ENCODE measurements around the gene MADD.
"Not testable (repeated sequence)": the region's sequence is repeated elsewhere in the genome, so short reads cannot be mapped to it uniquely, and the experiment has no call there.

Gene MADD

GRCh38 chr11:47278058-47278457, 8.1 kb downstream of the MADD start:
- no peak for DNase-seq

- no peak for DNase-seq
These were observed 8.8 kb downstream of the MADD start for GRCh38 chr11:47278769-47279168.

- no peak for DNase-seq
These were observed 10.2 kb downstream of the MADD start for GRCh38 chr11:47280099-47280498.

GRCh38 chr11:47280860-47281259, 10.9 kb downstream of the MADD start:
- DNase-seq = no peak

- no peak for DNase-seq
These were observed 12.5 kb downstream of the MADD start for GRCh38 chr11:47282462-47282861.

- DNase-seq = no peak
These were observed 14.2 kb downstream of the MADD start for GRCh38 chr11:47284151-47284550.

GRCh38 chr11:47285969-47286770, 16.2 kb downstream of the MADD start:
- DNase-seq = no peak

- DNase-seq = no peak
These were observed 18.1 kb downstream of the MADD start for GRCh38 chr11:47288066-47288465.

- DNase-seq = no peak
These were observed 19.9 kb downstream of the MADD start for GRCh38 chr11:47289856-47290255.

GRCh38 chr11:47295385-47295784, 25.5 kb downstream of the MADD start:
- no peak for DNase-seq

GRCh38 chr11:47296045-47296444, 26.1 kb downstream of the MADD start:
- DNase-seq = no peak

GRCh38 chr11:47299078-47299477, 29.1 kb downstream of the MADD start:
- no peak for DNase-seq

- DNase-seq = no peak
These were observed 32.9 kb downstream of the MADD start for GRCh38 chr11:47302853-47303252.

GRCh38 chr11:47305734-47306483, 36.0 kb downstream of the MADD start:
- DNase-seq = peak; percentile 91

- DNase-seq = peak; percentile 78
These were observed 36.5 kb downstream of the MADD start for GRCh38 chr11:47306484-47306844.

- no peak for DNase-seq
These were observed 38.3 kb downstream of the MADD start for GRCh38 chr11:47308050-47308823.

GRCh38 chr11:47314992-47315391, 45.1 kb downstream of the MADD start:
- DNase-seq = no peak

- not testable (repeated sequence) for DNase-seq
These were observed 46.6 kb downstream of the MADD start for GRCh38 chr11:47316501-47316900.

- DNase-seq = no peak
These were observed 47.3 kb downstream of the MADD start for GRCh38 chr11:47317064-47317828.

GRCh38 chr11:47318166-47318565, 48.2 kb downstream of the MADD start:
- no peak for DNase-seq

GRCh38 chr11:47324520-47324919, 54.6 kb downstream of the MADD start:
- no peak for DNase-seq

GRCh38 chr11:47325271-47326041, 55.5 kb downstream of the MADD start:
- DNase-seq = no peak
